GM12878 (cell line): ENCODE data around the gene CCDC85B. TPM values are rescaled to one million over a fixed set of nuclear protein-coding genes. Genes with fewer than 3 reads are reported as not detected.

Experiments used
- CBFB ChIP-seq: IDR thresholded peaks from 2 replicates; pipeline ENCODE4 v1.6.1; 2016; ENCODE audit warnings: antibody characterized with exemption, low read depth
- EP300 ChIP-seq, 2 experiments: fragments of 150-350 bp in 1 of 2; IDR thresholded peaks; 2 replicates each; pipeline ENCODE4 v1.6.1; 2011 to 2012; ENCODE audit warnings: low read depth in 2 of 2, low read length in 2 of 2, borderline replicate concordance in 1 of 2, improper control_type of control experiment in 1 of 2, inconsistent platforms in 1 of 2; ENCODE audit not compliant: control insufficient read depth in 1 of 2
- FOXM1 ChIP-seq: IDR thresholded peaks from 2 replicates; pipeline ENCODE4 v1.6.1; 2012; ENCODE audit warnings: low read depth, mild to moderate bottlenecking, inconsistent platforms, low read length, moderate library complexity
- GATAD2B ChIP-seq: fragments of 450-650 bp; conservative IDR thresholded peaks from 2 replicates; pipeline ENCODE4 v1.6.1; 2017; ENCODE audit warnings: low read depth, mild to moderate bottlenecking, moderate library complexity
- IKZF1 ChIP-seq: fragments of 450-650 bp; conservative IDR thresholded peaks from 2 replicates; pipeline ENCODE4 v1.6.1; 2017; ENCODE audit warnings: antibody characterized with exemption, mild to moderate bottlenecking
- IRF4 ChIP-seq: IDR thresholded peaks from 2 replicates; pipeline ENCODE4 v1.6.1; 2011; ENCODE audit warnings: low read depth, low read length
- MTA3 ChIP-seq: IDR thresholded peaks from 2 replicates; pipeline ENCODE4 v1.6.1; 2012; ENCODE audit warnings: low read length, inconsistent platforms, borderline replicate concordance
- PAX5 ChIP-seq: IDR thresholded peaks from 2 replicates; pipeline ENCODE4 v1.6.1; 2011; ENCODE audit warnings: low read depth, low read length, borderline replicate concordance
- RUNX3 ChIP-seq: IDR thresholded peaks from 2 replicates; pipeline ENCODE4 v1.6.1; 2012; ENCODE audit warnings: low read length, inconsistent platforms
- SIN3A ChIP-seq: IDR thresholded peaks from 2 replicates; pipeline ENCODE4 v1.6.1; 2012; ENCODE audit warnings: low read depth, low read length, improper control_type of control experiment
- SMAD1 ChIP-seq: fragments of 450-650 bp; IDR thresholded peaks from 2 replicates; pipeline ENCODE4 v1.6.1; 2018; ENCODE audit warnings: mild to moderate bottlenecking, low read depth; ENCODE audit not compliant: partially characterized antibody
- SREBF1 ChIP-seq: IDR thresholded peaks from 2 replicates; pipeline ENCODE4 v1.6.1; 2012; ENCODE audit warnings: mild to moderate bottlenecking, low read length
- SREBF2 ChIP-seq: IDR thresholded peaks from 2 replicates; pipeline ENCODE4 v1.6.1; 2012; ENCODE audit warnings: mild to moderate bottlenecking, low read length
- TAF1 ChIP-seq: IDR thresholded peaks from 2 replicates; pipeline ENCODE4 v1.6.1; 2011; ENCODE audit warnings: mild to moderate bottlenecking, low read depth, low read length, borderline replicate concordance
- TCF12 ChIP-seq: IDR thresholded peaks from 2 replicates; pipeline ENCODE4 v1.6.1; 2011; ENCODE audit warnings: low read depth, mild to moderate bottlenecking, low read length
- ZNF622 ChIP-seq: fragments of 450-650 bp; IDR thresholded peaks from 2 replicates; pipeline ENCODE4 v1.6.1; 2017; ENCODE audit warnings: mild to moderate bottlenecking, inconsistent platforms
- polyA plus RNA-seq, 11 experiments: library from polyadenylated mRNA; depleted of rRNA in 4 of 11; unstranded in 6 of 11; stranded (reverse) in 5 of 11; fragments of >200 nt; fragmentation: Nextera tagmentation in 4 of 11; fragmentation: Illumina TruSeq in 1 of 11; extraction: Ambion mirVana in 4 of 11; extraction: Trizol in 1 of 11; gene quantifications; 1 replicate in 1 of 11; 2 replicates in 10 of 11; pipeline versions ENCODE4 v1.2.1 to v1.2.3, GENCODE V29; 2011 to 2016; ENCODE audit warnings: inconsistent platforms in 2 of 11, missing spikeins in 2 of 11, low read depth in 1 of 11
- total RNA-seq, 4 experiments: library from RNA; depleted of rRNA in 3 of 4; stranded (reverse); fragments of >200 nt in 3 of 4; fragmentation: Illumina TruSeq in 1 of 4; extraction: Trizol in 1 of 4; gene quantifications; 2 replicates each; pipeline versions ENCODE4 v1.2.1 to v1.2.3, GENCODE V29; 2013 to 2021
- TF ChIP-seq, protein P1 (sequence below): fragments of 450-650 bp; IDR thresholded peaks from 2 replicates; pipeline ENCODE4 v1.6.1; 2016; ENCODE audit warnings: mild to moderate bottlenecking, moderate library complexity, borderline replicate concordance
- TF ChIP-seq, protein P2 (sequence below): fragments of 450-650 bp; IDR thresholded peaks from 2 replicates; pipeline ENCODE4 v1.6.1; 2016; ENCODE audit warnings: mild to moderate bottlenecking

CCDC85B gene
- total and polyA plus RNA-seq, 10 of the 15 experiments (the other 5 are each of a cell fraction or from before 2014, with no cell fraction given) = 0.32 to 114 (median 49.5) TPM

DNA sequence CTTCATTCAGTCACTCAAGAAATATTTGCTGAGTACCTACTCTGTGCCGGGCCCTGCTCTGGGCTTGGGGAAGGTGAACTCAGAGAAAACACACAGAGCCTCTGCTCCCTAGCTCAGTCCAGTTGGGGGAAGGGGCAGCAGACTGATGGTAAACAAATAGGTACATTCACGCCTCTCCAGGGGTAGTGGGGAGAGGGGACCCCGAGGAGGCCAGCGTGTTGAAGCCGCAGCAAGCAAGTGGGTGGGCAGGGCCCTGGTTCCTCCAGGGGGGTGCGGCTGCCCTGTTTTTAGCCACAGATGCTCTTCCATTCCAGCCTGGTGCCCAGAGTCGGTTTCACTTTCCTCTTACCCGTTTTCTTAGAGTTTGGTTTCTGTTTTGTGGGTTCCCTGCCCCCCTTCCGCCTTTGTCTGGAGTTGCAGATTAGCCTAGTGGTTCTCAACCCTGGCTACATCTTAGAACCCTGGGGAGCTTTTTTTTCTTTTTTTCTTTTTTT lies 37.5 kb downstream of the CCDC85B start (continued):
- TF ChIP-seq CBFB (peak; percentile 58), MTA3 (peak; percentile 28; the same call in 1 of the 2 replicates), TAF1 (peak; percentile 60), ZNF622 (no peak), PAX5 (peak; percentile 58; the same call in 1 of the 2 replicates), EP300 (IDR thresholded peaks at IDR 0.05; ENCODE audit: borderline replicate concordance in 1 of 2, control insufficient read depth in 1 of 2, low read depth in 2 of 2, low read length in 2 of 2) (peak; percentile 38 to 58; a peak in 1 of 4 replicates), RUNX3 (peak; percentile 92), IRF4 (no peak), IKZF1 (peak; percentile 80), FOXM1 (0 out of 2 replicates have a peak, but pooled peaks have one; percentile 31), SMAD1 (peak; percentile 28), SREBF1 (no peak), SREBF2 (no peak), GATAD2B (0 out of 2 replicates have a peak, but pooled peaks have one; percentile 54), TCF12 (0 out of 2 replicates have a peak, but pooled peaks have one; percentile 29), SIN3A (peak; percentile 33; the same call in 1 of the 2 replicates)
- TF ChIP-seq, protein P1, sequence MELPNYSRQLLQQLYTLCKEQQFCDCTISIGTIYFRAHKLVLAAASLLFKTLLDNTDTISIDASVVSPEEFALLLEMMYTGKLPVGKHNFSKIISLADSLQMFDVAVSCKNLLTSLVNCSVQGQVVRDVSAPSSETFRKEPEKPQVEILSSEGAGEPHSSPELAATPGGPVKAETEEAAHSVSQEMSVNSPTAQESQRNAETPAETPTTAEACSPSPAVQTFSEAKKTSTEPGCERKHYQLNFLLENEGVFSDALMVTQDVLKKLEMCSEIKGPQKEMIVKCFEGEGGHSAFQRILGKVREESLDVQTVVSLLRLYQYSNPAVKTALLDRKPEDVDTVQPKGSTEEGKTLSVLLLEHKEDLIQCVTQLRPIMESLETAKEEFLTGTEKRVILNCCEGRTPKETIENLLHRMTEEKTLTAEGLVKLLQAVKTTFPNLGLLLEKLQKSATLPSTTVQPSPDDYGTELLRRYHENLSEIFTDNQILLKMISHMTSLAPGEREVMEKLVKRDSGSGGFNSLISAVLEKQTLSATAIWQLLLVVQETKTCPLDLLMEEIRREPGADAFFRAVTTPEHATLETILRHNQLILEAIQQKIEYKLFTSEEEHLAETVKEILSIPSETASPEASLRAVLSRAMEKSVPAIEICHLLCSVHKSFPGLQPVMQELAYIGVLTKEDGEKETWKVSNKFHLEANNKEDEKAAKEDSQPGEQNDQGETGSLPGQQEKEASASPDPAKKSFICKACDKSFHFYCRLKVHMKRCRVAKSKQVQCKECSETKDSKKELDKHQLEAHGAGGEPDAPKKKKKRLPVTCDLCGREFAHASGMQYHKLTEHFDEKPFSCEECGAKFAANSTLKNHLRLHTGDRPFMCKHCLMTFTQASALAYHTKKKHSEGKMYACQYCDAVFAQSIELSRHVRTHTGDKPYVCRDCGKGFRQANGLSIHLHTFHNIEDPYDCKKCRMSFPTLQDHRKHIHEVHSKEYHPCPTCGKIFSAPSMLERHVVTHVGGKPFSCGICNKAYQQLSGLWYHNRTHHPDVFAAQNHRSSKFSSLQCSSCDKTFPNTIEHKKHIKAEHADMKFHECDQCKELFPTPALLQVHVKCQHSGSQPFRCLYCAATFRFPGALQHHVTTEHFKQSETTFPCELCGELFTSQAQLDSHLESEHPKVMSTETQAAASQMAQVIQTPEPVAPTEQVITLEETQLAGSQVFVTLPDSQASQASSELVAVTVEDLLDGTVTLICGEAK = 0 out of 2 replicates have a peak, but pooled peaks have one; percentile 11
- TF ChIP-seq, protein P2, sequence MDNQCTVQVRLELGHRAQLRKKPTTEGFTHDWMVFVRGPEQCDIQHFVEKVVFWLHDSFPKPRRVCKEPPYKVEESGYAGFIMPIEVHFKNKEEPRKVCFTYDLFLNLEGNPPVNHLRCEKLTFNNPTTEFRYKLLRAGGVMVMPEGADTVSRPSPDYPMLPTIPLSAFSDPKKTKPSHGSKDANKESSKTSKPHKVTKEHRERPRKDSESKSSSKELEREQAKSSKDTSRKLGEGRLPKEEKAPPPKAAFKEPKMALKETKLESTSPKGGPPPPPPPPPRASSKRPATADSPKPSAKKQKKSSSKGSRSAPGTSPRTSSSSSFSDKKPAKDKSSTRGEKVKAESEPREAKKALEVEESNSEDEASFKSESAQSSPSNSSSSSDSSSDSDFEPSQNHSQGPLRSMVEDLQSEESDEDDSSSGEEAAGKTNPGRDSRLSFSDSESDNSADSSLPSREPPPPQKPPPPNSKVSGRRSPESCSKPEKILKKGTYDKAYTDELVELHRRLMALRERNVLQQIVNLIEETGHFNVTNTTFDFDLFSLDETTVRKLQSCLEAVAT = peak; percentile 88
